ENCODE results near the gene SRGAP1. TPM values are rescaled to one million over a fixed set of nuclear protein-coding genes. Genes with fewer than 3 reads are reported as not detected.
A peak's percentile ranks its signal among the peaks of the same experiment; 100 is the strongest.

SRGAP1 gene
- polyA plus RNA-seq, 1 donor from 2014 or later, result not detected

GRCh38 chr12:63899396-63899795 lies 54.9 kb downstream of the SRGAP1 start:
- Mint-ChIP-seq H3K4me3 (no peak overlapping the region), H3K27ac (no peak overlapping the region), H3K4me1 (no peaks in the 10 kb centered on the region), H3K9me3 (peaks cover 0 to 2% (median 1%) of the 10 kb centered on the region in 3 donors), H3K36me3 (peaks cover 4% of the 10 kb centered on the region), H3K27me3 (peaks cover 9% of the 10 kb centered on the region)

- Mint-ChIP-seq H3K9me3 (peaks cover 0 to 3% (median 2%) of the 10 kb centered on the region in 3 donors), H3K4me1 (no peaks in the 10 kb centered on the region), H3K27ac (no peak overlapping the region), H3K36me3 (peaks cover 4% of the 10 kb centered on the region), H3K27me3 (peaks cover 9% of the 10 kb centered on the region), H3K4me3 (no peak overlapping the region)
Observed at GRCh38 chr12:63900922-63901793, 56.7 kb downstream of the SRGAP1 start.

GRCh38 chr12:63904653-63905052 lies 60.2 kb downstream of the SRGAP1 start:
- Mint-ChIP-seq H3K36me3 (peaks cover 4% of the 10 kb centered on the region), H3K27me3 (peaks cover 9% of the 10 kb centered on the region), H3K4me3 (no peak overlapping the region), H3K27ac (no peak overlapping the region), H3K9me3 (peaks cover 0 to 6% (median 4%) of the 10 kb centered on the region in 3 donors), H3K4me1 (no peaks in the 10 kb centered on the region)

GRCh38 chr12:63905544-63905943 lies 61.0 kb downstream of the SRGAP1 start:
- peaks cover 7% of the 10 kb centered on the region for H3K27me3 Mint-ChIP-seq
- no peaks in the 10 kb centered on the region for H3K4me1 Mint-ChIP-seq
- H3K9me3 Mint-ChIP-seq, result peaks cover 0 to 6% (median 4%) of the 10 kb centered on the region in 3 donors
- H3K36me3 Mint-ChIP-seq, result peaks cover 4% of the 10 kb centered on the region
- no peak overlapping the region for H3K27ac Mint-ChIP-seq
- H3K4me3 Mint-ChIP-seq, result no peak overlapping the region

GRCh38 chr12:63906876-63907275 lies 62.4 kb downstream of the SRGAP1 start:
- Mint-ChIP-seq H3K36me3 (peaks cover 4% of the 10 kb centered on the region), H3K4me3 (no peak overlapping the region), H3K9me3 (peaks cover 0 to 6% (median 4%) of the 10 kb centered on the region in 3 donors), H3K27ac (no peak overlapping the region), H3K4me1 (no peaks in the 10 kb centered on the region), H3K27me3 (peaks cover 1% of the 10 kb centered on the region)

GRCh38 chr12:63907561-63907960 lies 63.1 kb downstream of the SRGAP1 start:
- Mint-ChIP-seq H3K4me1 (no peaks in the 10 kb centered on the region), H3K27me3 (peaks cover 1% of the 10 kb centered on the region), H3K4me3 (no peak overlapping the region), H3K9me3 (peaks cover 0 to 6% (median 4%) of the 10 kb centered on the region in 3 donors), H3K27ac (no peak overlapping the region), H3K36me3 (peaks cover 6% of the 10 kb centered on the region)

- Mint-ChIP-seq H3K9me3 (peaks cover 0 to 6% (median 1%) of the 10 kb centered on the region in 3 donors), H3K4me3 (no peak overlapping the region), H3K27ac (no peak overlapping the region), H3K4me1 (no peaks in the 10 kb centered on the region), H3K36me3 (peaks cover 2% of the 10 kb centered on the region), H3K27me3 (no peaks in the 10 kb centered on the region)
Observed at GRCh38 chr12:63909746-63910145, 65.2 kb downstream of the SRGAP1 start.

GRCh38 chr12:63911341-63911740 lies 66.8 kb downstream of the SRGAP1 start:
- peaks cover 0 to 2% (median 1%) of the 10 kb centered on the region in 3 donors for H3K9me3 Mint-ChIP-seq
- H3K27ac Mint-ChIP-seq, result no peak overlapping the region
- H3K4me3 Mint-ChIP-seq, result no peak overlapping the region
- no peaks in the 10 kb centered on the region for H3K4me1 Mint-ChIP-seq
- H3K36me3 Mint-ChIP-seq, result peaks cover 2% of the 10 kb centered on the region
- no peaks in the 10 kb centered on the region for H3K27me3 Mint-ChIP-seq

- peaks cover 0 to 1% (median 0%) of the 10 kb centered on the region in 3 donors for H3K9me3 Mint-ChIP-seq
- no peaks in the 10 kb centered on the region for H3K27me3 Mint-ChIP-seq
- peaks cover 2% of the 10 kb centered on the region for H3K36me3 Mint-ChIP-seq
- no peak overlapping the region for H3K27ac Mint-ChIP-seq
- H3K4me3 Mint-ChIP-seq, result no peak overlapping the region
- H3K4me1 Mint-ChIP-seq, result no peaks in the 10 kb centered on the region
Observed at GRCh38 chr12:63912651-63913050, 68.2 kb downstream of the SRGAP1 start.

- no peak overlapping the region for H3K27ac Mint-ChIP-seq
- H3K4me3 Mint-ChIP-seq, result no peak overlapping the region
- peaks cover 0 to 5% (median 0%) of the 10 kb centered on the region in 3 donors for H3K4me1 Mint-ChIP-seq
- H3K36me3 Mint-ChIP-seq, result peaks cover 2% of the 10 kb centered on the region
- peaks cover 0 to 1% (median 0%) of the 10 kb centered on the region in 3 donors for H3K9me3 Mint-ChIP-seq
- no peaks in the 10 kb centered on the region for H3K27me3 Mint-ChIP-seq
Observed at GRCh38 chr12:63913929-63914328, 69.4 kb downstream of the SRGAP1 start.

GRCh38 chr12:63915105-63915800 lies 70.8 kb downstream of the SRGAP1 start:
- H3K36me3 Mint-ChIP-seq, result peaks cover 2% of the 10 kb centered on the region
- H3K4me3 Mint-ChIP-seq, result no peak overlapping the region
- no peaks in the 10 kb centered on the region for H3K9me3 Mint-ChIP-seq
- H3K27me3 Mint-ChIP-seq, result no peaks in the 10 kb centered on the region
- peaks cover 0 to 5% (median 0%) of the 10 kb centered on the region in 3 donors for H3K4me1 Mint-ChIP-seq
- no peak overlapping the region for H3K27ac Mint-ChIP-seq

GRCh38 chr12:63916561-63917476 lies 72.3 kb downstream of the SRGAP1 start:
- no peaks in the 10 kb centered on the region for H3K9me3 Mint-ChIP-seq
- peaks cover 0 to 5% (median 0%) of the 10 kb centered on the region in 3 donors for H3K4me1 Mint-ChIP-seq
- H3K36me3 Mint-ChIP-seq, result peaks cover 2% of the 10 kb centered on the region
- H3K27ac Mint-ChIP-seq, result peak overlapping the region in 1 of 3 donors; percentile 18
- no peak overlapping the region for H3K4me3 Mint-ChIP-seq
- no peaks in the 10 kb centered on the region for H3K27me3 Mint-ChIP-seq

- Mint-ChIP-seq H3K27ac (no peak overlapping the region), H3K36me3 (no peaks in the 10 kb centered on the region), H3K9me3 (no peaks in the 10 kb centered on the region), H3K4me1 (peaks cover 0 to 5% (median 0%) of the 10 kb centered on the region in 3 donors), H3K27me3 (no peaks in the 10 kb centered on the region), H3K4me3 (no peak overlapping the region)
Observed at GRCh38 chr12:63917477-63917862, 73.0 kb downstream of the SRGAP1 start.

- Mint-ChIP-seq H3K9me3 (no peaks in the 10 kb centered on the region), H3K4me3 (no peak overlapping the region), H3K27me3 (no peaks in the 10 kb centered on the region), H3K36me3 (no peaks in the 10 kb centered on the region), H3K4me1 (peaks cover 0 to 5% (median 0%) of the 10 kb centered on the region in 3 donors), H3K27ac (no peak overlapping the region)
Observed at GRCh38 chr12:63917864-63918799, 73.6 kb downstream of the SRGAP1 start.

All from IgD-negative memory B cell (primary cell).